Thyroid gland (tissue), 4 donors: ENCODE results near the gene ADAM33. TPM values are rescaled to one million over a fixed set of nuclear protein-coding genes. Genes with fewer than 3 reads are reported as not detected.

Experiments
- DNase-seq, 2 donors: peaks; one replicate each; pipeline ENCODE4 v3.0.0-alpha.2; 2019
- H3K27ac ChIP-seq, 3 donors: fragments of 200-600 bp; sonication (generic); 1 replicate in 2 of 3; 2 replicates in 1 of 3; pipeline ENCODE4 v1.5.1; 2016 to 2019; ENCODE audit warnings: mild to moderate bottlenecking in 1 of 3, moderate library complexity in 1 of 3
- H3K27me3 ChIP-seq: fragments of 200-600 bp; sonication (generic); one replicate; pipeline ENCODE4 v1.5.1; 2019
- H3K36me3 ChIP-seq, 2 donors: fragments of 200-600 bp; sonication (generic); one replicate each; pipeline ENCODE4 v1.5.1; 2016 to 2019
- H3K4me1 ChIP-seq, 2 donors: fragments of 200-600 bp; sonication (generic); one replicate each; pipeline ENCODE4 v1.5.1; 2017 to 2019
- H3K4me3 ChIP-seq, 3 donors: fragments of 200-600 bp; sonication (generic); replicated peaks in 1 of 3; 1 replicate in 2 of 3; 2 replicates in 1 of 3; pipeline ENCODE4 v1.5.1; 2016; ENCODE audit warnings: mild to moderate bottlenecking in 1 of 3
- H3K9me3 ChIP-seq: fragments of 200-600 bp; sonication (generic); one replicate; pipeline ENCODE4 v1.5.1; 2017
- CTCF ChIP-seq, 6 experiments: fragments of 200-600 bp in 3 of 6; fragments of 450-650 bp in 3 of 6; sonication (generic) in 3 of 6; IDR thresholded peaks; one replicate each; pipeline ENCODE4 v1.5.1; 2016 to 2019; ENCODE audit warnings: antibody characterized with exemption in 6 of 6, mild to moderate bottlenecking in 2 of 6, inconsistent platforms in 1 of 6, moderate library complexity in 1 of 6
- POLR2A ChIP-seq, 2 donors: fragments of 450-650 bp; IDR thresholded peaks; one replicate each; pipeline ENCODE4 v1.6.1; 2017; ENCODE audit warnings: antibody characterized with exemption in 2 of 2, mild to moderate bottlenecking in 2 of 2, moderate library complexity in 1 of 2
- WGBS, 2 donors: methylation state at CpG; one replicate each; pipeline ENCODE4 v1.1.5; 2017; 5-methylcytosine and 5-hydroxymethylcytosine counted together
- intact Hi-C: fragments of 100-400 bp; cut with DNase I; formaldehyde crosslinking; loops from one replicate; pipeline ENCODE4 v1.15.1; 2023
- total RNA-seq, 4 donors: library from RNA; depleted of rRNA; stranded (reverse); fragments of >200 nt; gene quantifications; one replicate each; pipeline ENCODE4 v1.2.3, GENCODE V29; 2016

Gene ADAM33
- total RNA-seq, 4 donors from 2014 or later: 9.1 to 24.5 (median 12.6) TPM

- Histone ChIP-seq H3K4me3 (no peak overlapping the region), H3K4me1 (peaks cover 0 to 8% of the 10 kb centered on the region in 2 donors), H3K27ac (no peak overlapping the region), H3K27me3 (no peaks in the 10 kb centered on the region), H3K36me3 (no peaks in the 10 kb centered on the region), H3K9me3 (no peaks in the 10 kb centered on the region)
- no peak for DNase-seq
- WGBS, 2 donors: 71 to 80% methylated on average over 4 of the region's 4 CpGs
- TF ChIP-seq POLR2A (IDR thresholded peaks at IDR 0.05) (no peak), CTCF (IDR thresholded peaks at IDR 0.05) (no peak)
- intact Hi-C loops: no loop called here
Observed at GRCh38 chr20:3714092-3714491, 32.3 kb upstream of the ADAM33 start.

- no peaks in the 10 kb centered on the region for H3K27me3 ChIP-seq
- DNase-seq: peak in 1 of 2 donors; percentile 16
- no peaks in the 10 kb centered on the region for H3K36me3 ChIP-seq
- no peak within 1 kb of the TSS for H3K4me3 ChIP-seq
- WGBS, 2 donors: 83 to 86% methylated on average over 9 to 15 of the region's 15 CpGs
- no peaks in the 10 kb centered on the region for H3K9me3 ChIP-seq
- H3K4me1 ChIP-seq: peaks cover 0 to 8% of the 10 kb centered on the region in 2 donors
- TF ChIP-seq POLR2A (IDR thresholded peaks at IDR 0.05) (no peak), CTCF (IDR thresholded peaks at IDR 0.05) (no peak)
- intact Hi-C loops: no loop called here
- H3K27ac ChIP-seq: no peak within 1 kb of the TSS
Observed at GRCh38 chr20:3712279-3712873, 30.6 kb upstream of the ADAM33 start, which contains the start of gene SIGLEC1. Gene SIGLEC1 (minus strand): TSS chr20:3712600. CDS start chr20:3707128, 5,472 bp downstream.

- 74 to 78% methylated on average over 3 to 4 of the region's 4 CpGs for WGBS, 2 donors
- TF ChIP-seq POLR2A (IDR thresholded peaks at IDR 0.05) (no peak), CTCF (IDR thresholded peaks at IDR 0.05) (no peak)
- H3K27me3 ChIP-seq: no peaks in the 10 kb centered on the region
- no peak for DNase-seq
- H3K4me1 ChIP-seq: peaks cover 0 to 12% of the 10 kb centered on the region in 2 donors
- intact Hi-C loops: no loop called here
- no peak overlapping the region for H3K27ac ChIP-seq
- H3K36me3 ChIP-seq: no peaks in the 10 kb centered on the region
- no peak overlapping the region for H3K4me3 ChIP-seq
- H3K9me3 ChIP-seq: no peaks in the 10 kb centered on the region
Observed at GRCh38 chr20:3711484-3711941, 29.7 kb upstream of the ADAM33 start.

GRCh38 chr20:3710703-3711483 is 29.1 kb upstream of the ADAM33 start:
- TF ChIP-seq CTCF (IDR thresholded peaks at IDR 0.05) (peak; percentile 85 to 96 (median 94)), POLR2A (IDR thresholded peaks at IDR 0.05) (no peak)
- H3K27ac ChIP-seq: peak overlapping the region in 1 of 3 donors; percentile 0
- peak; percentile 68 to 71 for DNase-seq
- no peak overlapping the region for H3K4me3 ChIP-seq
- intact Hi-C loops: no loop called here
- no peaks in the 10 kb centered on the region for H3K27me3 ChIP-seq
- 39 to 65% methylated on average over 5 to 17 of the region's 18 CpGs for WGBS, 2 donors
- H3K36me3 ChIP-seq: no peaks in the 10 kb centered on the region
- peaks cover 0 to 12% of the 10 kb centered on the region in 2 donors for H3K4me1 ChIP-seq
- H3K9me3 ChIP-seq: no peaks in the 10 kb centered on the region

GRCh38 chr20:3710011-3710466 is 28.2 kb upstream of the ADAM33 start:
- H3K27ac ChIP-seq: peak overlapping the region in 1 of 3 donors; percentile 0
- 52 to 73% methylated on average over 3 to 5 of the region's 6 CpGs for WGBS, 2 donors
- H3K9me3 ChIP-seq: no peaks in the 10 kb centered on the region
- H3K36me3 ChIP-seq: no peaks in the 10 kb centered on the region
- H3K4me3 ChIP-seq: no peak overlapping the region
- peaks cover 0 to 12% of the 10 kb centered on the region in 2 donors for H3K4me1 ChIP-seq
- TF ChIP-seq POLR2A (IDR thresholded peaks at IDR 0.05) (no peak), CTCF (IDR thresholded peaks at IDR 0.05) (no peak)
- no peak for DNase-seq
- intact Hi-C loops: no loop called here
- H3K27me3 ChIP-seq: no peaks in the 10 kb centered on the region
